HG03378 (cell line): ENCODE data around the gene SSR2.

Experiments used
- ATAC-seq: cut with Tn5 transposase; IDR thresholded peaks from one replicate; pipeline ENCODE4 v1.9.1; 2021; ENCODE audit warnings: mild to moderate bottlenecking, moderate library complexity; ENCODE audit not compliant: unreplicated experiment

The SSR2 gene

DNA sequence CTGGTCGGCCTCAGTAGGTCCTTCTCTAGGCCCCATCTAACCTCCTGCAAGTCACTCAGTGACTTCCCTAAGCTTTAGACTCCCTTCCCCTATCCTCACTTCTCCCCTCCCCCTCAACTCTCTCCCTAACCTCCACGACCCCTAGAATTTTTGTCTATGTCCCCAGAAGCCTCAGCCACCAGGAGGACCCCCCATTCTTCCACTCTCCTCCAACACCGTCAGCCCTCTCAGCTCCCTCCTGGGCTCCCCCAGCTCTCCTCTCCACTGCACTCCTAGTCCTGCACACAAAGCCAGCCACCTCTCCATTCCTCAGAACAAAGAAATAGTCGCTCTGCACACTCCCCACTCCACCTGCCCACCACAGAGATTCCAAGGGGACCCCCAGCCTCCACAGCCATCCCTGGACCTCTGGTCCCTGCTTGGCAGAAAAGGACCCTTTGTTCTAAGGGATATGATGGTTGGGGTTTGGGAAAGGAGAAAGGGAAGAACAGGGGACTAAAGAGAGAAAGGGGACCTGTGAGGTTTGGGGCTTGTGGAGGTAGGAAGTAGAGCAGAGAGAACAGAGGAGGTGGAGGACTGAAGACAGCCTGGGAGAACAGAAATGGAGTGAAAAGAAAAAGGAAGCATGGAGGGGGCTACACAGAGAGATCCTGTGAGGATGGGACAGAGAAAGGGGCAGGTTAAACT lies 45.2 kb downstream of the SSR2 start:
- no peak for ATAC-seq

DNA sequence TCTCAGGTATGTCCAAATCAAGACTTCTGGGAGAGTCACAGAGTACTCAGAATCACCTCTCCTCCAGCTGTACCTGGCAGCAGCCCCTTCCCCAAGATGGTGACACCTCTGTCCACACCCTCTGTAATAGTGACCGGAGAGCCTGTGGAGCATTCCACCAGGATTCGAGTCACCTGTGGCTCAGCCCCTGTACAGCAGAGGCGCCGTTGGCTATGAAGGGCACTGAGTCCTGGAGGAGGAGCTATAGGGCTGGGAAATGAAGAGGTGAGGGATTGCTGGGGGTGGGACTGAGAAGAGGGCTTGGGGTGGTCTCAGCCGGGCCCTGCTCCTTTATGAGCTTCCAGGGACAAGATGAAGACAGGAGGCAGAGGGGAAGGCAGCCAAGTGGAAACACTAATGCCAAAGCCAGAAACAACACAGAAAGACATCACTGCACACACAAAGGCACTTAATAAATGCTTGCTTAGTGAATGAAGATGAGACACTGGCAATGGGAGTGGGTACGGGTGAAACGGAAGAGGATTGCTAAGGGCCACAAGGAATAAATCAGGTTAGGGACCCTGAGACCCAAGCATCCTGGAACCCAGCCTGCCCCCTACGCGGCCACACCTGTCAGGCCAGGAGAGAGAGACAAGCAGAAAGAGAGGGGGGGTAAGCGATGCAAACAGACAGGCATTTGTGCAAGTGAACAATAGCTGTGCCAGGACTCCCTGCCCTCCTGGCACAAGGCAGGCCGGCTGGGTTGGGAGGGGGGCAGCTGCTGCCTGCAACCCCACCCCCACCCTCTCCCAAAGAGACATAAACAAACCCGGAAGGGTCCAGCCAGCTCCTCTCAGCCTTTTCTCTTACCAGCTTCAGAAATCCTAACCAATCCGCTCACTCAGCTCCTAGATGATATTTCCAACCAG lies 46.3 kb downstream of the SSR2 start:
- ATAC-seq, result no peak

DNA sequence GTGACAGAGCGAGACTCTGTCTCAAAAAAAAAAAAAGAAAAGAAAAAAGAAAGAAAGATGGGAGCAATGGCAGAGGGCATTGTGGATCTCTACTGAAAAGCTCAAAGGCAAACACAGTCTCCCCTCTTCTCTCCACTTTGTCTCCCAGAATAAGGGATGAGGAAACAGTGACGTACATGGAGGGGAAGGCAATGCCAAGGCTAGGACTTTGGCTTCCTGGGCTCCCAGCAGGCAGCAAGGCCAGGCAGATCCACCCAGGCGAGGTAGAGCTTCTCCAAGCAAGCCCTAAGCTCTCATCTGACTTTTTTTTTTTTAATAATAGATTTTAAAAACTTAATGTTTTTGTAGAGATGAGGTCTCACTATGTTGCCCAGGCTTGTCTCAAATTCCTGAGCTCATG lies 47.0 kb downstream of the SSR2 start:
- ATAC-seq, result no peak

DNA sequence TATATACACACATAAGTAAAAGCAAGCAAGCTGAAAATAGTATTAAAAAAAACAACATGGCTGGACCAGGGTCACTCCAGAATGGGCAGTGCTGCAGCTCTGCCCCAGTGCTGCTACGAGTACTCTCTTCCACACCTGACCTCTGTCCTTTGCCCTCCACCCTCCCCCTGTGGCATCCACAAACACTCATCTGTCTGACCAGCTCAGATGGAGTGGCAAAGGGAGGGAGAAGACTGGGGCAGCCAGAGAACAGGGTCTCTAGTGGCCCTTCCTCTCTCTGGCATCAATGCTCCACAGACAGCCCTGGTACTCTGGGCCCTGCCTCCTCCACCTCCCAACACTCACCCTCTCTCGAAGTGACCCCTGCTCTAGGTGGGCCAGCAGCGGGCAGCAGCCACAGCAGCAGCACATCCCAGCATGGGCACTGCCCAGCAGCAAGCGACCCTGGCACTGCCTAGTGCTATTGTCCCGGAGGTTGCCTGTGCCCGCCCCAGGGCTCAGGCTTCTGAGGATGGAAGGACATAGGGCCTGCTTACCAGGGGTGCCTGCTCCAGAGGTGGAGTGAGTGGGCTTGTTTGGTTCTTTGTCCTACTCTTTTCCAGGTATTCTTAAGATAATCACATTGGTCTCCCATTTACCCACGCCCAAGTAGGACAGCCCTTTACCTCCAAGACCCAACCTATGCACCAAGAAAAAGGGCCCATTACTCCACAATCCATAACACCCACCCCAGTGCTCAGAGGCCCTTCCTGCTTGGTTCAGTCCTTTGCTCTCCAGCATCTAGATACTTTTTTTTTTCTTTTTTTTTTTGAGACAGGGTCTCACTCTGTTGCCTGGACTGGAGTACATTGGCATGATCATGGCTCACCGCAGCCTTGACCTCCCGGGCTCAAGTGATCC lies 48.6 kb downstream of the SSR2 start:
- no peak for ATAC-seq

DNA sequence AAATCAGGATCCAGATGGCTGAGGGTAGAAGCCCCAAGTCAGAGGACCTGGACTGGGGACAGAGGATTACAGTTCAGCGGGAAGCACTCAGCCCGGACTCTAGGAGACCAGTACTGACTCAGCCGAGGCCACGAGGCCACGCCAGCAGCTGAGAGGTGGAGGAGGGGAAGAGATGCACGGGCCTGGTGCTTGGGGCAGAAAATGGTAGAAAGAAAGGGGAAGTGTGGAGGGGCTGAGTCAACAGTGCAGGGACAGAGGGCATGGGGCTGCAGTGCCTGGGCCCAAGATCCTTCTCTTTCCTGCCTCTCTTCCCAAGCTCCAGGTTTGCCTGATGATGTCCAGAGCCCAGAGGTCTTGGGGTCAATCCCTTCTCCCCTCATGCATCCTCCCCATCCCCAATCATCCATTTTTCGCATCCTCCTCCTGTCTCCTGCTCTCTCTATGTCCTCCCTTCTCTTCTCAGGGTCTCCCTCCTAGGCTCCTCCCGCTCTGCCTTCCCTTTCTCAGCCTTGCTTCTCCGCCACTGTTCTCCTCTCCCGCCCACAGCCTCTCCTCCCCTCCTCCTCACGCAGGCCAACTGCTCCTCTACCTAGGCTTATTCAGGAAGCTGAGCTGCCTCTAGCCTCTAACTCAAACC lies 50.1 kb downstream of the SSR2 start:
- ATAC-seq, result no peak

DNA sequence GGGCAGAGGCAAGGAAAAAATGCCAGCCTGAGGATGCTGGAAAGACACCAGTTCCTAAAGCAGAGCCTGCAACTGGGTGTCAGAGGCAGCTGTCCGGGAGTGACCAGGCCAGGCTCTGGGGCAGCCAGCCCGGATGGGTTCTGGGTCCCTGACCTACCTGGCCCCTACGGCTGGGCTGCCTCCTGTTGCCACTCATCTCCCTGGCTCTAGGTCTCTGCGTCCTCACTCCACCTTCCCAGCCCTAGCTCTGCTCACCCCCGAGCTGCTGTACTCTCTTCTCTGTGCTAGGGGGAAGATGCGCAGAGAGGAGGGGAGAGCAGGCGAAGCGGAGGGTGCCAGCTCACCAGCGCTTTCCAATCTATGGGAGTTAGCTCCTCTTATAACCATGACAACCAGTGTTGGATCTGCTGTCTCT lies 51.4 kb downstream of the SSR2 start:
- no peak for ATAC-seq

DNA sequence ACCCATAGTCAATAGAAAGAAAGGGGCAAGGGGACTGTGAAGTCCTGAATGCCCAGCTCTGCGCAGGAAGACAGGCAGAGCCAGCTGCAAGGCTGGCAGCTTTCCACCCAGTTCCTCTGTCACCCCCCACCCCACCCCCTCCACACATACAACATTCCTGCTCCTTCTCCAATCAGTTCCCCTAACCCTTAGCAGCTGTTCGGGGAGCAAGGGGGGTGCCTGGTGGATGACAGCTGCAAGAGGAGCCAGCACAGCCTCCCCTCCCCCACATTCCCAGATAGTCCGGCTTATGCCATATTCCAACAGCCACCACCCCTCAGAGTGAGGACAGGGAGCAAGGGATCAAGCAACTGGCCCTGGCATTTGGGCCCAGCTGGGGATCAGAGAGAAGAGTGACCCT lies 52.1 kb downstream of the SSR2 start:
- ATAC-seq, result no peak

DNA sequence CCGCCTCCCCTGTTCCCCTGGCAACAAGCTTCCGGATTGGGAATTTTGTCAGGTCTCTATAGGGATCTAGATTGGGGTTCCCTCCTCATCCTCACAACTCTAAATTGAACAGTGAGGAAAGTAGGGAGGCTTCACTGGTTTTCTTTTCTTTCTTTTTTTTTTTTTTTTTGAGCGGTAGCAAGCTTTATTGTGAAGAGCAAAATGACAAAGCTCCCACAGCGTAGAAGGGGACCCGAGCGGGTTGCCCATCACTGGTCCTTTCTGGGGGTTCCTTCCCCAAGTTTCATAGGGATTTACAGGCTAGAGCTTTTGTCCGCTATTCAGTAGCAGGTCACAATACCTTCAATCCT lies 52.7 kb downstream of the SSR2 start:
- ATAC-seq, result no peak

DNA sequence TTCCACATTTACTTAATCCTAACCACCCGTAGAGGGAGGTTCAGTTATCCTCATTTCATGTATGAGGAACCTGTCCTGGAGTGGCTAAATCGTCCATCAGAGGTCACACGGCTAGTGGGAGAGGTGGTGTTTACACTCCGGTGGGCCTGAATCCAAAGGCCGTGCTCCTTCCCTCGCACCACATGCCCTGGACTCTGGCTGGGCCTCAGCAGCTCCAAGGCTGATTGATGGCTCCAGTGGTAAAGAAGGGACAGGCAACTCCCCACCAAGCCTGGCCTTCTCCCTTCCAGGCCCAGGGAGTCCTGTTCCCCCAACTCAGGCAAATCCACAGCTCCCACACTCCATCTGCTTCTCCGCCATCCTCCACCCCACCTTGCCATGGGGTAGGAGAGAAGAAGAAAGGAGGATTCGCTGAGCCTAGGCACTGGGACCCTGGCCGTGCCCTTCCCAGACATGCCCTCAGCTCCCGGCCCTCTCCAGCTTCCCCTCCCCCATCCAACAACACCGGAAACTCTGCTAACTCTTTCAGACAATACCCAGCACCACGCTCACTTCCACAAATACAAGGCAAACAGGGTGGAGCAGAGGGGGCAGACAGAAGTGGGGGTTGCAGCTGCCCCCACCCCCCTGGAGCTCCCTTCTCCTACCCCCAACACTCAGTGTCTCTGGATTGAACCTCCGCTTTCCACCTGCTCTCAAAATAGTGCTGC lies 53.3 kb downstream of the SSR2 start:
- no peak for ATAC-seq

DNA sequence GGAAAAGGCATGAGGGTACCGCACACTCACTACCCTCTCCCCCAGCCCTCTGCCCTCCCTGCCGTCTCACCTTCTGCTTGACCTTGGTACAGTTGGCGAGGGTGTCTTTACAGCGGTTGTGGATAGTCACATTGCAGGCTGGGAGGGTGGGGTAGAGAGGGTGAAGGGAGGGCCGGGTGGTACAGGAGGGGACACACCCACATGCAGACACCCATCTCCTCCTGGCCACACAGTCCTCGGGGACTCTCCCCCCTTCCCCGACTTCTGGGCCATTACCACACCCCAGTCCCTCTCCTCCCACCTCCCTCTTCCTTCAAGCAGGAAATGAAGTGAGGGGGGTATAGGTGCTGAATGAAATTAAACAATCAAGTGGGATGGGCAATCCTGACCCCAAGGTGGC lies 54.0 kb downstream of the SSR2 start:
- ATAC-seq, result no peak

DNA sequence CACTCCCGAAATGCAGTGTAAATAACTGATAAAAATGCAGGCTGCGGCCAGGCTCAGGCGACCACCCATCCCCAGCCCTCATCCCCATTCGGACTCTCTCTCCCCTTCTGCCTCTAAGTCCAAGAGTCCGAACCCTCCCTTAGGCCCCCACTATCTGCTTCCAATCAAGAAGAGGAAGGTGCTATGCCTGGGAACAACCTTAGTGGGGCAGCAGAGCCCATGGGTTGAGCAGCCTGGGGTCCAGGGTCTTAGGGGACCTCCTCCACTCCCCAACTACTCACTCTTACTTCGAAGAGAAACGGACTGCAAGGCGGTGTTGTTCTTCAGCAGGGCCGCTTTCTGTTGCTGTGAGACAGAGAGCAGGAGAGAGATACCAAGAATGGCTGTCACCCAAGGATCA lies 54.6 kb downstream of the SSR2 start:
- no peak for ATAC-seq

DNA sequence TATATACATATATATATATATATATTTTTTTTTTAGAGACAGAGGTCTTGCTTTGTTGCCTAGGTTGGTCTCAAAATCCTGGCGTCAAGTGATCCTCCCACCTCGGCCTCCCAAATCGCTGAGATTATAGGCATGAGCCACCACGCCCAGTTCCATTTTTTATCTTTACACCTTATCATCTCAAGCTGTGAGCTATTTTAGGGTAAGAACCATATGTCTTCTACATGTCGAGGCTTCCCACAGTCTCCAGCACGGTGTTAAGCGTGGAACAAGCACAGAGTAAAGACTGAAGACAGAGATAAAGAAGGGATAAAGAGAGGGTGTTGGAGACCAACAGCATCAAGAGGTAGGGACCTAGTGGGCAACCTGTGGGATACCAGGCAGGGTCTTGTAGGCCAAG lies 56.6 kb downstream of the SSR2 start:
- ATAC-seq, result no peak

DNA sequence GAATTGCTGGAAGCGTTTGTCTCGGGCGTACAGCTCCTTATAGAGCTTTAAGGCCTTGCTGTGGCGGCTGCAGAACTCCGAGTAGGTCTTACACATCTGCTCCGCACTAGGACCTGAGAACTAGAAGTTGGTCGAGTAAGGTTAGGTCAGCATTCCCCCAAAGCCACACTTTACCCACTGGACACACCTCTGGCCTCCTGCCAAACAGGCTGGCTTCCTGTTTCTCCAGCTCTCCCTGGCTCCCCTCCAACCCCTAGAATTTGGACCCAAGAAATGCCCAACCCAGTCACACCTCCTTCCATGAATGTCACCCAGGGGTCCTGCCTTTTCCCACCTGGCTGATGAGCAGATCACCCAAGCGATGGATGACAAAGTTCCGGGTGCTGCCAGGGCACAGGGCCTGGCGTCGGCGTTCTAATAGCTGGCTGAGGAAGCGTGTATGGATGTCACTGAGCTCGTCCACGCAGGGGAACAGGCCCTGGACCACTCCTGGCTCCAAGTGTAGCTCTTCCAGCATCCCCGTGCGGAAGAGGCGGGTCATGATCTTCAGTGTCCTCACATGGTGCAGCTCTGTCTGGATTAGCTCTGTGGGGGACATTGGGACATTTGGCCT lies 58.0 kb downstream of the SSR2 start:
- no peak for ATAC-seq

DNA sequence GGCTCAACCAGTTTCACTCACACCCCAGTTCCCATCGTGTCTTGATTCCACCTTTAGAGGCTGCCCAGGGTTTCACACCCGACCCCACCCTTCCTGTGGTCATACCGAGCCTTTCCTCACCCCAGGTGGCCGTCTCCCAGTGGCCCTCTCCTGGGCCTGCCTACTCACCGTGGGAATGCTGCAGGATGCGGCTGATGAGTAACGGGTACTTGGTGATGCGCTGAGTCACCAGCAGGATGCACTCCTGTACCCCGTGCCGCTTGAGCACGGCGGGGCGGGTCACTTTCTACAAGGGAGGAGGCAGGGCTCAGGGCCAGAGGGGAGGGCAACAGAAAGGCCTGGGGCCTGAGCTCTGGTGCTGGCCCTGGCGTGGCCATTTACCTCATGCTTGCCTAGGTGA lies 58.8 kb downstream of the SSR2 start:
- no peak for ATAC-seq

DNA sequence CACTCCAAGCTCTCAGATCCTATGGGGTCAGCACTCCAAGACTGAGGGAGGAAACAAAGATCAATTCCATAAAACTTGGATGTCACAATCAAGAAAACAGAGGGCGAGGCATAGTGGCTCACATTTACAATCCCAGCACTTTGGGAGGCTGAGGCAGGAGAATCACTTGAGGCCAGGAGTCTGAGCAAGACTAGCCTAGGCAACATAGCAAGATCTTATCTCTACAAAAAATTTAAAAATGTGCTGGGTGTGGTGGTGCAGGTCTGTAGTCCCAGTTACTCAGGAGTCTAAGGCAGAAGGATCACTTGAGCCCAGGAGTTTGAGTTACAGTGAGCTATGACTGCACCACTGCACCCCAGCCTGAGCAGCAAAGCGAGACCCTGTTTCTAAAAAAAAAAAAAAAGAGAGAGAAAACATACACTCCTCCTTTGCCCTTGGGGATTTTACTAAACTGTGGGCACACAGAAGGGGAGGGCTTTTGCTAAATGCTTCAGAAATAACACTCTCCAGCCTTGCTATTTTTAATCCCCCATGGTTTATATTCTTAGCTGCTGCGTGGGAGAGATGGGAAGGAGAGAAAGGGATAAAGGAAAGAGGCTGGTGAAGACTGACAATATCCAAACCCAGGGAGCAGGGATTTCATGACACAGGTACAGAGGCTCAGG lies 60.5 kb downstream of the SSR2 start:
- no peak for ATAC-seq
